ENCODE data around the gene LEFTY2.

Gene LEFTY2

DNA sequence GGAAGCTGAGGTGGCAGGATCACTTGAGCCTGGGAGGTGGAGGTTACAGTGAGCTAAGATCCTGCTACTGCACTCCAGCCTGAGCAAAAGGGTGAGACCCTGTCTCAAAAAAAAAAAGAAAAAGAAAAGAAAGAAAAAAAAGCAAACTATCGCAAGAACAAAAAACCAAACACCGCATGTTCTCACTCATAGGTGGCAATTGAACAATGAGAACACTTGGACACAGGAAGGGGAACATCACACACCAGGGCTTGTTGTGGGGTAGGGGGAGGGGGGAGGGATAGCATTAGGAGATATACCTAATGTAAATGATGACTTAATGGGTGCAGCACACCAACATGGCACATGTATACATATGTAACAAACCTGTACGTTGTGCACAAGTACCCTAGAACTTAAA lies 11.6 kb downstream of the LEFTY2 start:
- peak; percentile 33 for DNase-seq (ENCODE audit: low spot score)

DNA sequence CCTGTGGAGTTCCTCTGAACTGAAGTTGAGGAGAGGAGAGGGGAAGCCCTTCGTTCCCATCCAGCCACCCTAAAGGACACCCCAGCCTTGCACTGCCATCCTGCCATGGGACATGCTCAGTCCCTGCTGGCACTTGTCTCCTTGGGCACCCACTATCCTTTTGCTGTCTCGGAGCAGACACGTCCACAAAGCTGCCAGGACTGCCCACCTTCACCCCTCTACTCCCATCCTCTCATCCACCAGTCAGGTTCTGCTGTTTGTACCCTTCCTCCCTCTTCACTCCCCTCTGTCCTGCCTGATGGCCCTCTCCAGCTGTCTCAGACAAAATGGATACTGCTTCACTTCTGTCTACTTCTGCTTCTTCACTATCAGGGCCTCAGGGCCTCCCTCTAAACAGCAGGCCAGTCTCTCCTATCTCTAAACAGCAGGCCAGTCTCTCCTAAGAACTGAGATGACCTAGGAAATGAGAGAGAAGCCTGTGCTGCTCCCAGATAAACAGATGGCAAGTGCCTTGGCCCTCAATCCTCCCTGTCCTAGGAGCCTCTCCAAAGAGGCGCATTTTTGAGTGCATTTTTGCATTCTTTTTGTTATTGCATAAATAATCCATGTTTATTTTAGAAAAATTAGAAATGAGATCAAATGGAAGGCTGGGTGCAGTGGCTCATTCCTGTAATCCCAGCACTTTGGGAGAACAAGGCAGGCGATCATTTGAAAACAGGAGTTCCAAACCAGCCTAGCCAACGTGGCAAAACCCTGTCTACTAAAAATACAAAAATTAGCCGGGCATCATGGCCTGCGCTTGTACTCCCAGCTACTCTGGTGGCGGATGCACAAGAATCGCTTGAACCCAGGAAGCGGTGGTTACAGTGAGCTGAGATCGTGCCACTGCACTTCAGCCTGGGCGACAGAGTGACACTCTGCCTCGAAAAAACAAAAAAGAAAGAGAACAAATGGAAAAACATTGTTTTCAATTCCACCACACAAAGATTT lies 12.5 kb downstream of the LEFTY2 start:
- peak; percentile 98 for DNase-seq (ENCODE audit: low spot score)

- peak; percentile 47 for DNase-seq (ENCODE audit: low spot score)
Observed at GRCh38 chr1:225926551-225927113, 14.4 kb downstream of the LEFTY2 start.

- peak; percentile 96 for DNase-seq (ENCODE audit: low spot score)
Observed at GRCh38 chr1:225923692-225924555, 17.1 kb downstream of the LEFTY2 start, which contains the start of gene PYCR2. TSS of gene PYCR2 (minus strand) at chr1:225924250. CDS start at chr1:225924110, 140 bp downstream.

- no peak for DNase-seq (ENCODE audit: low spot score)
Observed at GRCh38 chr1:225923381-225923691, 17.7 kb downstream of the LEFTY2 start.

GRCh38 chr1:225921734-225922709 lies 19.0 kb downstream of the LEFTY2 start:
- no peak for DNase-seq (ENCODE audit: low spot score)

- DNase-seq (ENCODE audit: low spot score) = peak; percentile 56
Observed at GRCh38 chr1:225919906-225920305, 21.1 kb downstream of the LEFTY2 start.

DNA sequence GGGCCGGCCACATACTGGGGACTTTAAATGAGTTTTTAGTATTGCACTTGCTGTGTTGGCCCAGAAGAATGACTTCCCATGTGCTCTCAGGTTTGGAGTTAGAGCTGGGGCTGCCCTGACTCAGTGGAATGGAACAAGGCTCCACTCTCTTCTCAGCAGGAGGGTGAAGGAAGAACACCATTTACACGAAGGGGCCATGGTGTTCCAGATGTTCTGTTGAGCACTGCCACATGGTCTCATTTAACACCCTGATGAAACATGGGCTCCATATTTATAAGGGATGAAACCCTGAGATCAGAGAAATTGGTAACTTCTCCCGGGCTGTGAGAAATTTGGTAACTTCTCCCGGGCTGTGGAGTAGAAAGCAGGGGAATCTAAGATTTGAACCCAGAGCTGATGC lies 22.7 kb downstream of the LEFTY2 start:
- no peak for DNase-seq (ENCODE audit: low spot score)

GRCh38 chr1:225917536-225917935 lies 23.5 kb downstream of the LEFTY2 start:
- DNase-seq (ENCODE audit: low spot score) = peak; percentile 52

DNA sequence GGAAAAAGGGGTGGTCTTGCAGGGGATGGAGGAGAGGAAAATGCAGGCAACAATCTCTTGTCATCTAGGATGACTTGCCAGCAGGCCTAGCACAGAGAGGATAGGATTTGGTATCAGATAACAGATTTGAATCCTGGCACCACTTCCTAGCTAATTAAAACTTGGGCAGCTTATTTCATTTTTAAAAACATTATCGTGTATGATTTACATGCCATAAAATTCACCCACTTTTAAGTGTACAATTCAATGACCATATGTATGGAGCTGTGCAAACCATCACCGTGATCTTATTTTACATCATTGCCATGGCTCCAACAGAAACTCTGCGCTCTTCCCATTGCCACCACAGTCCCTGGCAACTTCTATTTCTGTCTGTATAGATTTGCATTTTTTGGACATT lies 23.9 kb downstream of the LEFTY2 start:
- DNase-seq (ENCODE audit: low spot score) = no peak

DNA sequence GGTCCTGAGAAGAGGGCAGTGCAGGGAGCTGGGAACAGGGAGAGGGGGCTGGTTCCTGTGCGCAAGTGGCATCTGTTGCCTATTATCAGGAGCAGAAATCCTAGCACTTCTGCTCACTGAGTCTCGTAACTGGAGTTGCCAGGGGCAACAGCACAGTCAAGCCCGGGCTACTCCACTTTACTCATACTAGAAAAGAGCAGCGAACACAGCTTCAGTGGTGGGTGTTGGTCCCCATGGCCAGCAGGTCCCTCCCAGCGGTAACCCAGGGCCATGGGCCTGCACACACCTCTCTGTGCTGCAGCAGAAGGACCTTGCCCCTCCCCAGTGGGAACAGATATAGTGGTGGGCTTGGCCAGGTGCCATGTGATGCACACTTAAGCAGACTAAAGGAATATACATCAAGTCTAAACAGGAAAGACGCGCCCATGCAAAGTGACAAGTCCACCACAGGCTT lies 25.5 kb downstream of the LEFTY2 start:
- DNase-seq (ENCODE audit: low spot score) = no peak

GRCh38 chr1:225914947-225915346 lies 26.1 kb downstream of the LEFTY2 start:
- DNase-seq (ENCODE audit: low spot score) = no peak

DNA sequence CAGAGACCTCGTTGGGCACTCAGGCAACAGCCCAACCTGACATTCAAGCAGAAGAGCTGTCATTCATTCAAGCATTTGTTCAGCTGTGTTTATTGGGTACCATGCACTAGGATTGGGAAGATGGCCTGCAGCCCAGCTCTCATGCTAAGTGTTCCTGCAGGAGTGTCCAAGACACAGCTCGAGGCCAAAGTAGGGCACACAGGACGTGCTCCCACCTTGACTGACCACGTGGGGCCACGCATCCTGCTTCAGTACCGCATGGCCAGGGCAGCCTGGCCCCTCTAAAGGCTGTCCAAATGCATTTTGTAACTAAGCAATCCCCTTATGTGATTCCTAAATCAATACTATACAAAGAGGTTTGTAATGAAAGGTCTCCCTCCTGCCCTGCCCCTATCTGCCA lies 26.6 kb downstream of the LEFTY2 start:
- no peak for DNase-seq (ENCODE audit: low spot score)

DNA sequence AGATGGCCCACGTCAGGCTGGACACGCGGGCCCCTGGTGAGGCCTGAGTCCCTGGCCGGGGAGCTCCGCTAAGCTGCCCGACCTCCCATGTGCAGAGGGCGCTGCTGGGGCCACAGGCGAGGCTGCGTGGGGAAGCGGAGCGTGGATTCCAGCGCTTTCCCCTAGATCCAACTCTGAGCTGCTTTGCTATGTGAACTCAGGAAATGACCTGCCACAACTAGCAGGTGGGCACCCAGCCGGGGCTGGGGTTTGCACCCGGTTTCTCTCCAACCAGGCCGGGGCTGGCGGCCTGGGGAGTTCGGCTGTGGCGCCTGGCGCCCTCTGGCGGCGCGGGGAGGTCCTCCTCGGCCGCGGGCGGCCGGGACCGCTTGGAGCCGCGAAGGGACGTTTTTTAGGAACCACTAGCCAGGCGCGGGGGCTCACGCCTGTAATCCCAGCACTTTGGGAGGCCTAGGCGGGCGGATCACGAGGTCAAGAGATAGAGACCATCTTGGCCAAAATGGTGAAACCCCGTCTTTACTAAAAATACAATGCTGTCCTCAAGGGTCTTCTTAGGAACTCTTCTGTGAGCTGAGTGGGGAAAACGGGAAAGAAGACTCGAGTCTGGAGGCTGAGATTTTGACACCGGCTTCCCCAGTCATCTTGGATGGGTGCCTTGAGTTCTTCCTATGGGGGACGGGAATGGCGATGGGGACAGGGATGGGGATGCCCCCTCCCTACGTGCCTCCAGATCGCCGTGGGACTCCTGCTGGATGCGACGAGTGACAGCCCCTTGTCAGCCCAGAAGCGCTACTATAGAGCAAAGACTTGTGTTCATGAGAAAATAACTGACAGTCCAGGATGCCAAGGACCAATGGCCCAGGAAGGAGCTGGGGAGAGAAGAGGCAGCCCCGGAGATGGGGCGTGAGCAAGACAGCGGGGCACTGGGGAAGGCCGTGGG lies 29.6 kb downstream of the LEFTY2 start:
- peak; percentile 73 for DNase-seq (ENCODE audit: low spot score)

DNA sequence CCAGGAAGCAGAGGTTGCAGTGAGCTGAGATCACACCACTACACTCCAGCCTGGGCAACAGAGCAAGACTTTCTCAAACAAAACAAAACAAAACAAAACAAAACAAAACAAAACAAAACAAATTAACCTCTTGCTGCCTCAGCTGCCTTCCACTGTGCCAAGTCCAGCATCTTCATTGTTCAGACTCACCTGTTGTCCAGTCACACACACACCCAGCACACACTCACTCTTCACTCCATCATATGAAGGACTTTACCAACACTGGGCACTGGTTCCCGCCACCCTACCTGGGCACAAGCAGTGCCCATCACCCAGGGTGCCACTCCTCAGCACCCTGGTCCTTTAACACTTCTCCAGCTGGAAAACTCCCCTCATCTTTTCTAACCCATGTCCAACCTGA lies 31.5 kb downstream of the LEFTY2 start:
- no peak for DNase-seq (ENCODE audit: low spot score)

DNA sequence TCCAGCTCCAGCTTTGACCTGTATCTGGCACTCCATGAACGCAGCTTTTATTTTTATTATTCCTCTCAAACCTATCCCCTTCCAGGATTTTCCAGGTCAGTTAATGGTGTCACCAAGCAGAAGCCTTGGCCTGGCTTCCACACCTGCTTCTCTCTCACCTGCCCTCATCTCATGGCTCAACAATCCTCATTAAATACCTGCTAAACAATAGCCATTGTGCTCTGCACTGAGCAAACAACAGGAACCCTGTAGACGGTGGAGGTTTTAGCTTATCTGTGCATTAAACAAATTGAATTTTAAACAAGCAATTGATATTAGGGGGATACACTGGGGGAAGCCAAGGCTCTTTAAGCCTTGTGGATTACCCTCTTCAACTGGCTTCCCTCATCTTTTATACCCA lies 32.2 kb downstream of the LEFTY2 start:
- no peak for DNase-seq (ENCODE audit: low spot score)

GRCh38 chr1:225908013-225908640 lies 32.9 kb downstream of the LEFTY2 start:
- DNase-seq (ENCODE audit: low spot score) = no peak

DNA sequence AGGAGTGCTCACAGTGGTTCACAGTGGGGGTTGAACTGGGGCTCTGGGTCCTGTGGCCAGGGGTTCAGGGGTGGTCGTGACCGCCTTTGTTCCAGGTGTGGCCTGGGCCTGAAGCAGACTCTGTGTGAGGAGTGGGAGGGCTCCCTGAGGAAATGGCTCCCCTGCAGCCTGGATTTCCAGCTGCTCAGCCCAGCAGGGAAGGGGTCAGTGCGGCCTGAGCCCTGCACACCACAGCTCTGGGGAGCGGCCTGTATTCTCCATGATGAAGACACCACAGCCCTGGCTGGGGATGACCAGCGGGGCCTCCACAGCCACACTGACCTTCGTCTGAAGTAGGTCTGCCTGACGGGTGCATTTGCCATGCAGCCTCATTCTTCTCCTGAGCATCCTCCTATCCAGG lies 33.7 kb downstream of the LEFTY2 start:
- no peak for DNase-seq (ENCODE audit: low spot score)

DNA sequence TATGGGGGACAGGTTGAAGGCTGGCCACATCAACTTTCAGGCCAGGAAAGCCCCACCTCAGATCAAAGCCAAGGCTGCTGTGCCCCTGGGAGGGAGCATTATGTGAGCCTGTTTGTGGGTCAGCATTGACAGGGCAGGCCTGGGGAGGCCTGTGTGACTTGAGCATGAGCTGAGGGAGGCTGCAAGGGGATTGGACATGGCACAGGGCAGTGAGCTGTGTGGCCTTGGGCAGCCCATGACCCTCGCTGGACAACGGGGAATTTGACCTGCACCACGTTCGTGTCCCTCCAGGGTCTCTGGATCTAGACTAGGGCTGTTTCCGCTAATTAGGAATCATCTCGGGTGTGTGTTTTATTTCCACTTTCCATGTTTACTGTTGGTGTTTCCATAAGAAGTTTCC lies 34.6 kb downstream of the LEFTY2 start:
- no peak for DNase-seq (ENCODE audit: low spot score)

DNA sequence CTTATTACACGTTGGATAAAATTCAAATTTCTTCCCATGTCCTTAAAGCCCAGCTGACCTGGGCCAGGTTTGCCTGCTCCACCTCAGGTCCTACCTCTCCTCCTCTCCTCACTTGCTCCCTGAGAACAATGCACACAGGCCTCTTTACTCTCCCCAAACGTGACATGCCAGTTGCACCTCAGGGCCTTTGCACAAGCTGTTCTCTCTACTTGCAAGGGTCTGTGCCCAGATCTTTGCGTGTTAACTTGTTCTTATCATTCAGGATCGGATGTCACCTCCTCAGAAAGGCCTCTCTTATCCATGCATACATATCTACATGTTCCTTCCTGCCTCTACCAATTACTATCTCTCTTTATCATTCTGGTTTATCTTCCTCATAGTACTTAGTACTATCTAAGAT lies 37.4 kb downstream of the LEFTY2 start:
- no peak for DNase-seq (ENCODE audit: low spot score)

All from hematopoietic multipotent progenitor cell treated with erythropoietin and hydrocortisone succinate and interleukin-3 and kit ligand, for 15 days (in vitro differentiated cells).